Liver (tissue), 9 donors: ENCODE data around the gene ADTRP. TPM values are rescaled to one million over a fixed set of nuclear protein-coding genes. Genes with fewer than 3 reads are reported as not detected.

Experiments used
- DNase-seq: peaks from one replicate; pipeline ENCODE4 v3.0.0-alpha.2; 2017; ENCODE audit warnings: low spot score
- H3K27ac ChIP-seq, 2 donors: one replicate each; pipeline ENCODE4 v1.7.0; 2013; ENCODE audit warnings: inconsistent platforms in 2 of 2, low read length in 2 of 2, control low read depth in 1 of 2, low read depth in 1 of 2, mild to moderate bottlenecking in 1 of 2
- H3K27me3 ChIP-seq, 4 donors: one replicate each; pipeline versions ENCODE4 v1.6.1 to v1.7.0; 2013; ENCODE audit warnings: low read length in 3 of 4, inconsistent platforms in 1 of 4, mild to moderate bottlenecking in 1 of 4, moderate library complexity in 1 of 4; ENCODE audit not compliant: control insufficient read depth in 4 of 4, insufficient read depth in 4 of 4
- H3K36me3 ChIP-seq, 4 donors: one replicate each; pipeline versions ENCODE4 v1.6.1 to v1.7.0; 2013; ENCODE audit warnings: low read length in 3 of 4, mild to moderate bottlenecking in 3 of 4, low read depth in 1 of 4, moderate library complexity in 1 of 4; ENCODE audit not compliant: control insufficient read depth in 4 of 4, insufficient read depth in 3 of 4
- H3K4me1 ChIP-seq, 4 donors: one replicate each; pipeline versions ENCODE4 v1.6.1 to v1.7.0; 2013; ENCODE audit warnings: low read length in 3 of 4, mild to moderate bottlenecking in 3 of 4, moderate library complexity in 1 of 4; ENCODE audit not compliant: control insufficient read depth in 4 of 4, insufficient read depth in 4 of 4
- H3K4me3 ChIP-seq, 3 donors: one replicate each; pipeline versions ENCODE4 v1.6.1 to v1.7.0; 2013; ENCODE audit warnings: low read length in 3 of 3, control low read depth in 1 of 3, low read depth in 1 of 3, mild to moderate bottlenecking in 1 of 3
- H3K9ac ChIP-seq, 2 donors: one replicate each; pipeline ENCODE4 v1.7.0; 2013; ENCODE audit warnings: low read length in 2 of 2, mild to moderate bottlenecking in 2 of 2, moderate library complexity in 2 of 2, control low read depth in 1 of 2, low read depth in 1 of 2
- H3K9me3 ChIP-seq, 4 donors: one replicate each; pipeline versions ENCODE4 v1.6.1 to v1.7.0; 2013; ENCODE audit warnings: low read length in 3 of 4; ENCODE audit not compliant: control insufficient read depth in 4 of 4
- EGR1 ChIP-seq, 2 donors: IDR thresholded peaks; 2 replicates each; pipeline ENCODE4 v1.6.1; 2016 to 2018; ENCODE audit warnings: antibody characterized with exemption in 2 of 2, low read depth in 2 of 2
- FOXA1 ChIP-seq: IDR thresholded peaks from 2 replicates; pipeline ENCODE4 v1.6.1; 2016; ENCODE audit warnings: antibody characterized with exemption
- FOXA2 ChIP-seq: IDR thresholded peaks from 2 replicates; pipeline ENCODE4 v1.6.1; 2016; ENCODE audit warnings: antibody characterized with exemption
- HNF4A ChIP-seq, 2 donors: conservative IDR thresholded peaks; 2 replicates each; pipeline ENCODE4 v1.6.1; 2016; ENCODE audit warnings: antibody characterized with exemption in 2 of 2, mild to moderate bottlenecking in 2 of 2
- HNF4G ChIP-seq: IDR thresholded peaks from 2 replicates; pipeline ENCODE4 v1.6.1; 2016; ENCODE audit warnings: antibody characterized with exemption
- JUND ChIP-seq, 2 donors: IDR thresholded peaks; 2 replicates each; pipeline ENCODE4 v1.6.1; 2016; ENCODE audit warnings: antibody characterized with exemption in 2 of 2
- NR2F2 ChIP-seq: IDR thresholded peaks from 2 replicates; pipeline ENCODE4 v1.6.1; 2016; ENCODE audit warnings: antibody characterized with exemption
- RAD21 ChIP-seq, 2 donors: IDR thresholded peaks; 2 replicates each; pipeline ENCODE4 v1.6.1; 2016; ENCODE audit warnings: antibody characterized with exemption in 2 of 2, mild to moderate bottlenecking in 2 of 2
- RXRA ChIP-seq, 2 donors: IDR thresholded peaks; 2 replicates each; pipeline ENCODE4 v1.6.1; 2017 to 2018; ENCODE audit warnings: antibody characterized with exemption in 2 of 2, mild to moderate bottlenecking in 1 of 2
- SP1 ChIP-seq: IDR thresholded peaks from 2 replicates; pipeline ENCODE4 v1.6.1; 2018; ENCODE audit warnings: antibody characterized with exemption, mild to moderate bottlenecking
- TAF1 ChIP-seq: conservative IDR thresholded peaks from 2 replicates; pipeline ENCODE4 v1.6.1; 2016; ENCODE audit warnings: antibody characterized with exemption, mild to moderate bottlenecking
- YY1 ChIP-seq: IDR thresholded peaks from 2 replicates; pipeline ENCODE4 v1.6.1; 2016; ENCODE audit warnings: antibody characterized with exemption, mild to moderate bottlenecking
- WGBS: extraction: QIAGEN DNeasy Blood & Tissue Kit; methylation state at CpG from one replicate; pipeline ENCODE4 v1.1.7; 2013; 5-methylcytosine and 5-hydroxymethylcytosine counted together
- polyA plus RNA-seq, 2 donors: library from polyadenylated mRNA; stranded (reverse) in 1 of 2; unstranded in 1 of 2; fragments of 200-250 nt in 1 of 2; fragments of >200 nt in 1 of 2; fragmentation: Nextera tagmentation in 1 of 2; extraction: Ambion mirVana in 1 of 2; gene quantifications; one replicate each; pipeline versions ENCODE4 v1.2.1 to v1.2.3, GENCODE V29; 2013 to 2015
- total RNA-seq, 2 donors: library from RNA; depleted of rRNA; stranded (reverse); fragments of >200 nt; gene quantifications; one replicate each; pipeline ENCODE4 v1.2.3, GENCODE V29; 2014
- TF ChIP-seq, protein P1 (sequence below): IDR thresholded peaks from 2 replicates; pipeline ENCODE4 v1.6.1; 2016; ENCODE audit warnings: antibody characterized with exemption
- TF ChIP-seq, protein P2 (sequence below): fragments of 150-350 bp; IDR thresholded peaks from 2 replicates; pipeline ENCODE4 v1.5.1; 2017; ENCODE audit warnings: improper control_type of control experiment, low read depth, low read length; ENCODE audit not compliant: missing input control
- TF ChIP-seq, protein P3 (sequence below): IDR thresholded peaks from 2 replicates; pipeline ENCODE4 v1.6.1; 2016; ENCODE audit warnings: antibody characterized with exemption, mild to moderate bottlenecking
- TF ChIP-seq, protein P4 (sequence below): IDR thresholded peaks from 2 replicates; pipeline ENCODE4 v1.6.1; 2016; ENCODE audit warnings: antibody characterized with exemption
- TF ChIP-seq, protein P5 (sequence below): IDR thresholded peaks from 2 replicates; pipeline ENCODE4 v1.6.1; 2016; ENCODE audit warnings: antibody characterized with exemption
- donor health status: healthy.
- donor health status: healthy.
- donor health status: healthy.
- donor health status: healthy.
- donor health status: healthy.

The ADTRP gene
- total and polyA plus RNA-seq, 4 donors, result 0.21 to 2.0 (median 0.50) TPM; not detected in 1

DNA sequence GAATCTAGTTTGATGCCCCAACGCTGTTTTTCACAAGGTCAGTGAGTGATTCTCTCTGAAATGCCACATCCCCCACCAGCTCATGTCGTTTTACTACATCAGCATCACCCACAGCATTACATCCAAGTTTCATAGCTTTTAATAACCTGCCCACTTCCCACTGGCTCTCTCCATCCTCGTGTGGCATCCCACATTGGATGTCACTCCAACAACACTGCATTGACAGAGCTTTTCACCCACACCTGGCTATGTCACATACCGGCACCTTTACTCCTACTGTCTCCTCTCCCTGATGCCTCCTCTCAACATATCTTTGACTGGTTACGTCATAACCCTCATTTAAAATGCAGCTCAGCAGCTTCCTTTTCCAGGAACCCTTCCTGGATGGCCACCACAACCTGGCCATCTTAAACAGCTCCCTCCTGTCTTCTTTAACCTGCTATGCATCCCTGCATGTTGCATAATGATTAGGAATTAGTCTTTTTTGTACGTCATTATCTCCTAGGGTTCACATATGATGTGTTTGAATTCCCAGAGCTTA lies 5.0 kb upstream of the ADTRP start:
- WGBS, result 87% methylated on average over 6 of the region's 6 CpGs
- Histone ChIP-seq H3K4me1 (no peaks in the 10 kb centered on the region), H3K9ac (no peak overlapping the region), H3K27ac (no peak overlapping the region), H3K27me3 (no peaks in the 10 kb centered on the region), H3K9me3 (no peaks in the 10 kb centered on the region), H3K36me3 (no peaks in the 10 kb centered on the region), H3K4me3 (no peak overlapping the region)
- DNase-seq, result no peak
- TF ChIP-seq JUND (IDR thresholded peaks at IDR 0.05), result no peak
- TF ChIP-seq, protein P1, sequence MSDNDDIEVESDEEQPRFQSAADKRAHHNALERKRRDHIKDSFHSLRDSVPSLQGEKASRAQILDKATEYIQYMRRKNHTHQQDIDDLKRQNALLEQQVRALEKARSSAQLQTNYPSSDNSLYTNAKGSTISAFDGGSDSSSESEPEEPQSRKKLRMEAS, result no peak
- no peak for TF ChIP-seq SP1
- no peak for TF ChIP-seq HNF4G
- TF ChIP-seq, protein P2, sequence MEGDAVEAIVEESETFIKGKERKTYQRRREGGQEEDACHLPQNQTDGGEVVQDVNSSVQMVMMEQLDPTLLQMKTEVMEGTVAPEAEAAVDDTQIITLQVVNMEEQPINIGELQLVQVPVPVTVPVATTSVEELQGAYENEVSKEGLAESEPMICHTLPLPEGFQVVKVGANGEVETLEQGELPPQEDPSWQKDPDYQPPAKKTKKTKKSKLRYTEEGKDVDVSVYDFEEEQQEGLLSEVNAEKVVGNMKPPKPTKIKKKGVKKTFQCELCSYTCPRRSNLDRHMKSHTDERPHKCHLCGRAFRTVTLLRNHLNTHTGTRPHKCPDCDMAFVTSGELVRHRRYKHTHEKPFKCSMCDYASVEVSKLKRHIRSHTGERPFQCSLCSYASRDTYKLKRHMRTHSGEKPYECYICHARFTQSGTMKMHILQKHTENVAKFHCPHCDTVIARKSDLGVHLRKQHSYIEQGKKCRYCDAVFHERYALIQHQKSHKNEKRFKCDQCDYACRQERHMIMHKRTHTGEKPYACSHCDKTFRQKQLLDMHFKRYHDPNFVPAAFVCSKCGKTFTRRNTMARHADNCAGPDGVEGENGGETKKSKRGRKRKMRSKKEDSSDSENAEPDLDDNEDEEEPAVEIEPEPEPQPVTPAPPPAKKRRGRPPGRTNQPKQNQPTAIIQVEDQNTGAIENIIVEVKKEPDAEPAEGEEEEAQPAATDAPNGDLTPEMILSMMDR, result no peak
- no peak for TF ChIP-seq RAD21 (IDR thresholded peaks at IDR 0.05)
- no peak for TF ChIP-seq TAF1
- TF ChIP-seq, protein P3, sequence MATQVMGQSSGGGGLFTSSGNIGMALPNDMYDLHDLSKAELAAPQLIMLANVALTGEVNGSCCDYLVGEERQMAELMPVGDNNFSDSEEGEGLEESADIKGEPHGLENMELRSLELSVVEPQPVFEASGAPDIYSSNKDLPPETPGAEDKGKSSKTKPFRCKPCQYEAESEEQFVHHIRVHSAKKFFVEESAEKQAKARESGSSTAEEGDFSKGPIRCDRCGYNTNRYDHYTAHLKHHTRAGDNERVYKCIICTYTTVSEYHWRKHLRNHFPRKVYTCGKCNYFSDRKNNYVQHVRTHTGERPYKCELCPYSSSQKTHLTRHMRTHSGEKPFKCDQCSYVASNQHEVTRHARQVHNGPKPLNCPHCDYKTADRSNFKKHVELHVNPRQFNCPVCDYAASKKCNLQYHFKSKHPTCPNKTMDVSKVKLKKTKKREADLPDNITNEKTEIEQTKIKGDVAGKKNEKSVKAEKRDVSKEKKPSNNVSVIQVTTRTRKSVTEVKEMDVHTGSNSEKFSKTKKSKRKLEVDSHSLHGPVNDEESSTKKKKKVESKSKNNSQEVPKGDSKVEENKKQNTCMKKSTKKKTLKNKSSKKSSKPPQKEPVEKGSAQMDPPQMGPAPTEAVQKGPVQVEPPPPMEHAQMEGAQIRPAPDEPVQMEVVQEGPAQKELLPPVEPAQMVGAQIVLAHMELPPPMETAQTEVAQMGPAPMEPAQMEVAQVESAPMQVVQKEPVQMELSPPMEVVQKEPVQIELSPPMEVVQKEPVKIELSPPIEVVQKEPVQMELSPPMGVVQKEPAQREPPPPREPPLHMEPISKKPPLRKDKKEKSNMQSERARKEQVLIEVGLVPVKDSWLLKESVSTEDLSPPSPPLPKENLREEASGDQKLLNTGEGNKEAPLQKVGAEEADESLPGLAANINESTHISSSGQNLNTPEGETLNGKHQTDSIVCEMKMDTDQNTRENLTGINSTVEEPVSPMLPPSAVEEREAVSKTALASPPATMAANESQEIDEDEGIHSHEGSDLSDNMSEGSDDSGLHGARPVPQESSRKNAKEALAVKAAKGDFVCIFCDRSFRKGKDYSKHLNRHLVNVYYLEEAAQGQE, result no peak
- no peak for TF ChIP-seq EGR1 (IDR thresholded peaks at IDR 0.05; ENCODE audit: low read depth in 2 of 2)

DNA sequence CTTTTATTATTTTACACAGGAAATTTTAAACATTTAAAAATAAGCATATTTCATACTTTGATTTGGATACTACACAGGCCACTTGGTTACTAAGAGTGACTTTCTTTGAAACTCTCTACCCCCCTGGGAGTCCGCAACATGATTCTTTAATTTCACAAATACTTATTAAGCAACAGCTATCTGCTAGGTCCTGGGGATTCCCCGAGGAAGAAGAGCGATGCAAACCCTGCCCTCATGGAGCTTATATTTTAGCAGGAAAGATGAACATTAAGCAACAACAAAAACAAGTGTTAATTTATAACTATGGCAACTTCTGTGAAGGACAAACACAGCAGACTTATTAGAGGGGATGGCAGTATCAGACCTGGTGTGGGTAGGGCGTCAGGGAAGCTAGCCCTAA lies 3.9 kb upstream of the ADTRP start:
- H3K9ac ChIP-seq, result no peak overlapping the region
- no peaks in the 10 kb centered on the region for H3K4me1 ChIP-seq
- 83% methylated on average over 4 of the region's 4 CpGs for WGBS
- H3K9me3 ChIP-seq, result no peaks in the 10 kb centered on the region
- H3K27me3 ChIP-seq, result no peaks in the 10 kb centered on the region
- H3K4me3 ChIP-seq, result no peak overlapping the region
- H3K27ac ChIP-seq, result no peak overlapping the region
- no peaks in the 10 kb centered on the region for H3K36me3 ChIP-seq
- no peak for DNase-seq
- TF ChIP-seq JUND (IDR thresholded peaks at IDR 0.05) (no peak), HNF4G (no peak), FOXA1 (no peak), FOXA2 (no peak), HNF4A (conservative IDR thresholded peaks at IDR 0.05) (no peak), YY1 (no peak), RAD21 (IDR thresholded peaks at IDR 0.05) (no peak), NR2F2 (no peak), EGR1 (IDR thresholded peaks at IDR 0.05; ENCODE audit: low read depth in 2 of 2) (no peak), RXRA (IDR thresholded peaks at IDR 0.05) (no peak), SP1 (no peak), TAF1 (no peak)
- TF ChIP-seq, protein P2, result no peak
- TF ChIP-seq, protein P3, result no peak
- TF ChIP-seq, protein P1, result no peak
- TF ChIP-seq, protein P4, sequence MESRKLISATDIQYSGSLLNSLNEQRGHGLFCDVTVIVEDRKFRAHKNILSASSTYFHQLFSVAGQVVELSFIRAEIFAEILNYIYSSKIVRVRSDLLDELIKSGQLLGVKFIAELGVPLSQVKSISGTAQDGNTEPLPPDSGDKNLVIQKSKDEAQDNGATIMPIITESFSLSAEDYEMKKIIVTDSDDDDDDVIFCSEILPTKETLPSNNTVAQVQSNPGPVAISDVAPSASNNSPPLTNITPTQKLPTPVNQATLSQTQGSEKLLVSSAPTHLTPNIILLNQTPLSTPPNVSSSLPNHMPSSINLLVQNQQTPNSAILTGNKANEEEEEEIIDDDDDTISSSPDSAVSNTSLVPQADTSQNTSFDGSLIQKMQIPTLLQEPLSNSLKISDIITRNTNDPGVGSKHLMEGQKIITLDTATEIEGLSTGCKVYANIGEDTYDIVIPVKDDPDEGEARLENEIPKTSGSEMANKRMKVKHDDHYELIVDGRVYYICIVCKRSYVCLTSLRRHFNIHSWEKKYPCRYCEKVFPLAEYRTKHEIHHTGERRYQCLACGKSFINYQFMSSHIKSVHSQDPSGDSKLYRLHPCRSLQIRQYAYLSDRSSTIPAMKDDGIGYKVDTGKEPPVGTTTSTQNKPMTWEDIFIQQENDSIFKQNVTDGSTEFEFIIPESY, result no peak
- TF ChIP-seq, protein P5, sequence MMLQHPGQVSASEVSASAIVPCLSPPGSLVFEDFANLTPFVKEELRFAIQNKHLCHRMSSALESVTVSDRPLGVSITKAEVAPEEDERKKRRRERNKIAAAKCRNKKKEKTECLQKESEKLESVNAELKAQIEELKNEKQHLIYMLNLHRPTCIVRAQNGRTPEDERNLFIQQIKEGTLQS, result no peak
